K562 (cell line): ENCODE measurements around the gene FRAT2. TPM values are rescaled to one million over a fixed set of nuclear protein-coding genes. Genes with fewer than 3 reads are reported as not detected.

Source experiments
- ATAC-seq: fragments of 200-7000 bp; cut with Tn5 transposase; 3 replicates; pipeline ENCODE4 v1.9.1; 2020; ENCODE audit warnings: moderate library complexity
- BruUV-seq: library from RNA; stranded (reverse); fragments of 400-500 nt; replicated peaks from 2 replicates; lab custom pipeline; 2021; lab: Mats Ljungman, UMichigan
- CTCF ChIA-PET: fragments of 300-600 bp; formaldehyde crosslinking; extraction: SDS; loops from one replicate; lab custom pipeline; 2021; ENCODE audit warnings: low intra/inter-chr PET ratio; lab: Yijun Ruan, JAX
- POLR2A ChIA-PET: fragments of 300-600, 350-650 bp; sonication (Branson Sonifier 250); formaldehyde crosslinking; extraction: SDS; loops from one replicate; lab custom pipeline; 2021; ENCODE audit warnings: antibody characterized with exemption, inconsistent platforms; lab: Yijun Ruan, JAX
- DNase-seq, 4 experiments: peaks; one replicate each; pipeline versions ENCODE4 v3.0.0 to v3.0.0-alpha.2; 2011 to 2018; ENCODE audit warnings: low spot score in 3 of 4, mixed read lengths in 3 of 4; ENCODE audit errors: extremely low read depth in 1 of 4
- FAIRE-seq: peaks from 2 replicates; lab custom pipeline; 2011; peaks lifted over from hg19 to GRCh38; lab: Jason Lieb, UNC
- H2AFZ ChIP-seq: 2 replicates; pipeline ENCODE4 v1.6.0; 2011; ENCODE audit warnings: low read depth, low read length, control low read depth, inconsistent platforms
- H3K27ac ChIP-seq: fragments of 200-600 bp; 3 replicates; pipeline ENCODE4 v1.8.0; 2011; ENCODE audit warnings: low read depth, mild to moderate bottlenecking, control low read depth, inconsistent platforms, low read length, moderate library complexity, mixed read lengths; ENCODE audit errors: extremely low read depth
- H3K27me3 ChIP-seq, 2 experiments: fragments of 300-600 bp in 1 of 2; 2 replicates in 1 of 2; 3 replicates in 1 of 2; pipeline versions ENCODE4 v1.6.0 to v1.8.0; 2011; ENCODE audit warnings: inconsistent platforms in 2 of 2, low read length in 2 of 2, mild to moderate bottlenecking in 1 of 2, mixed read lengths in 1 of 2, moderate library complexity in 1 of 2; ENCODE audit not compliant: control insufficient read depth in 2 of 2, insufficient read depth in 2 of 2
- H3K36me3 ChIP-seq: fragments of 300-600 bp; 3 replicates; pipeline ENCODE4 v1.8.0; 2011; ENCODE audit warnings: mild to moderate bottlenecking, low read length, inconsistent platforms; ENCODE audit not compliant: control insufficient read depth, insufficient read depth
- H3K4me1 ChIP-seq, 2 experiments: fragments of 200-600 bp in 1 of 2; replicated peaks in 1 of 2; 2 replicates in 1 of 2; 3 replicates in 1 of 2; pipeline versions ENCODE4 v1.5.1 to v1.8.0; 2011; ENCODE audit warnings: inconsistent platforms in 2 of 2, low read length in 2 of 2, mild to moderate bottlenecking in 1 of 2, mixed read lengths in 1 of 2, moderate library complexity in 1 of 2; ENCODE audit not compliant: control insufficient read depth in 2 of 2, insufficient read depth in 2 of 2
- H3K4me2 ChIP-seq: 2 replicates; pipeline ENCODE4 v1.6.1; 2011; ENCODE audit warnings: low read length, control low read depth, inconsistent platforms, mixed read lengths; ENCODE audit not compliant: insufficient read depth
- H3K4me3 ChIP-seq: fragments of 200-600 bp; sonication (generic), shearing (Covaris generic); 2 replicates; pipeline ENCODE4 v1.5.1; 2016; ENCODE audit warnings: control low read depth, inconsistent platforms
- H3K79me2 ChIP-seq: fragments of 200-600 bp; 3 replicates; pipeline ENCODE4 v1.8.0; 2011; ENCODE audit warnings: low read length, inconsistent platforms; ENCODE audit not compliant: control insufficient read depth, insufficient read depth
- H3K9ac ChIP-seq, 2 experiments: 2 replicates each; pipeline versions ENCODE4 v1.6.0 to v1.6.1; 2011; ENCODE audit warnings: low read depth in 2 of 2, low read length in 2 of 2, control low read depth in 1 of 2, inconsistent platforms in 1 of 2, mild to moderate bottlenecking in 1 of 2, mixed read lengths in 1 of 2; ENCODE audit not compliant: insufficient read depth in 1 of 2
- H3K9me1 ChIP-seq: one replicate; pipeline ENCODE4 v1.6.0; 2011; ENCODE audit warnings: inconsistent platforms, mild to moderate bottlenecking, low read length, moderate library complexity; ENCODE audit not compliant: control insufficient read depth, insufficient read depth
- H3K9me3 ChIP-seq: replicated peaks from 2 replicates; pipeline ENCODE4 v1.5.1; 2011; ENCODE audit warnings: low read depth, low read length, inconsistent platforms; ENCODE audit not compliant: control insufficient read depth, insufficient read depth
- H4K20me1 ChIP-seq: replicated peaks from 2 replicates; pipeline ENCODE4 v1.6.1; 2011; ENCODE audit warnings: low read length, inconsistent platforms, mixed read lengths; ENCODE audit not compliant: control insufficient read depth, insufficient read depth
- CBFA2T2 ChIP-seq: fragments of 450-650 bp; conservative IDR thresholded peaks from 2 replicates; pipeline ENCODE4 v1.6.1; 2017; ENCODE audit warnings: mild to moderate bottlenecking
- CHD1 ChIP-seq: fragments of 200-600 bp; sonication (generic); IDR thresholded peaks from one replicate; pipeline ENCODE4 v1.6.1; 2012; ENCODE audit warnings: mild to moderate bottlenecking, moderate library complexity, low read length, inconsistent platforms
- CTBP1 ChIP-seq: fragments of 450-650 bp; IDR thresholded peaks from 2 replicates; pipeline ENCODE4 v1.6.1; 2016; ENCODE audit warnings: borderline replicate concordance
- DIDO1 ChIP-seq: fragments of 450-650 bp; IDR thresholded peaks from 2 replicates; pipeline ENCODE4 v1.6.1; 2016; ENCODE audit warnings: low read depth, missing biosample characterization, missing genetic modification characterization
- DPF2 ChIP-seq: fragments of 450-650 bp; IDR thresholded peaks from 2 replicates; pipeline ENCODE4 v1.6.1; 2016
- EP300 ChIP-seq: IDR thresholded peaks from 2 replicates; pipeline ENCODE4 v1.6.1; 2012; ENCODE audit warnings: low read length, improper control_type of control experiment
- GATA2 ChIP-seq: sonication (generic); formaldehyde crosslinking; IDR thresholded peaks from 2 replicates; pipeline ENCODE4 v1.4.0; 2020; ENCODE audit warnings: mild to moderate bottlenecking, missing genetic modification reagents
- MEIS2 ChIP-seq: fragments of 450-650 bp; IDR thresholded peaks from 2 replicates; pipeline ENCODE4 v1.6.1; 2014; ENCODE audit warnings: mild to moderate bottlenecking; ENCODE audit not compliant: partially characterized antibody
- NCOR1 ChIP-seq: fragments of 450-650 bp; IDR thresholded peaks from 2 replicates; pipeline ENCODE4 v1.6.1; 2016; ENCODE audit warnings: mild to moderate bottlenecking, moderate library complexity
- POLR2AphosphoS5 ChIP-seq: IDR thresholded peaks from 2 replicates; pipeline ENCODE4 v1.6.1; 2011; ENCODE audit warnings: mild to moderate bottlenecking, low read depth, low read length, moderate library complexity; ENCODE audit not compliant: control insufficient read depth, insufficient read depth
- SMARCA4 ChIP-seq: fragments of 450-650 bp; IDR thresholded peaks from 2 replicates; pipeline ENCODE4 v1.6.1; 2016
- SMARCE1 ChIP-seq: fragments of 450-650 bp; IDR thresholded peaks from 2 replicates; pipeline ENCODE4 v1.7.1; 2016; ENCODE audit warnings: mild to moderate bottlenecking
- SOX6 ChIP-seq: fragments of 450-650 bp; IDR thresholded peaks from 2 replicates; pipeline ENCODE4 v1.6.1; 2014; ENCODE audit warnings: mild to moderate bottlenecking
- TAL1 ChIP-seq: fragments of 450-650 bp; IDR thresholded peaks from 2 replicates; pipeline ENCODE4 v1.6.1; 2016; ENCODE audit warnings: mild to moderate bottlenecking
- TEAD4 ChIP-seq, 2 experiments: sonication (generic) in 1 of 2; formaldehyde crosslinking in 1 of 2; IDR thresholded peaks; 2 replicates each; pipeline versions ENCODE4 v1.6.1 to v1.8.0; 2012 to 2022; ENCODE audit warnings: borderline replicate concordance in 1 of 2, inconsistent platforms in 1 of 2, low read length in 1 of 2, mild to moderate bottlenecking in 1 of 2, missing genetic modification reagents in 1 of 2
- TGIF2 ChIP-seq: sonication (generic); formaldehyde crosslinking; IDR thresholded peaks from 2 replicates; pipeline ENCODE4 v1.8.1; 2022; ENCODE audit warnings: mild to moderate bottlenecking, missing genetic modification reagents, moderate library complexity
- THRAP3 ChIP-seq: fragments of 450-650 bp; IDR thresholded peaks from 2 replicates; pipeline ENCODE4 v1.6.1; 2016; ENCODE audit warnings: mild to moderate bottlenecking, inconsistent platforms, borderline replicate concordance
- TRIM24 ChIP-seq, 2 experiments: fragments of 450-650 bp; IDR thresholded peaks; 2 replicates each; pipeline ENCODE4 v1.6.1; 2016
- ZBTB7A ChIP-seq: IDR thresholded peaks from 2 replicates; pipeline ENCODE4 v1.6.1; 2011; ENCODE audit warnings: low read depth, mild to moderate bottlenecking, low read length, moderate library complexity, borderline replicate concordance; ENCODE audit not compliant: control insufficient read depth
- ZC3H11A ChIP-seq: IDR thresholded peaks from 2 replicates; pipeline ENCODE4 v1.6.1; 2012; ENCODE audit warnings: low read depth, low read length, improper control_type of control experiment
- ZEB2 ChIP-seq: fragments of 450-650 bp; IDR thresholded peaks from 2 replicates; pipeline ENCODE4 v1.6.1; 2016
- ZNF316 ChIP-seq: fragments of 450-650 bp; IDR thresholded peaks from 2 replicates; pipeline ENCODE4 v1.6.1; 2016
- ZNF384 ChIP-seq: IDR thresholded peaks from 2 replicates; pipeline ENCODE4 v1.6.1; 2012; ENCODE audit warnings: low read depth, low read length, improper control_type of control experiment
- ZNF696 ChIP-seq: fragments of 250-450 bp; sonication (Bioruptor Pico); conservative IDR thresholded peaks from 2 replicates; pipeline ENCODE4 v1.4.0; 2020; ENCODE audit warnings: mild to moderate bottlenecking, moderate library complexity
- WGBS: fragments of 100-300 bp; shearing (Covaris generic); methylation state at CpG from one replicate; pipeline ENCODE4 v1.1.6; 2016; ENCODE audit warnings: low coverage, mixed read lengths; ENCODE audit not compliant: insufficient coverage; ENCODE audit errors: missing lambda C conversion rate; 5-methylcytosine and 5-hydroxymethylcytosine counted together
- in situ Hi-C: fragments of 300-500 bp; cut with MboI; formaldehyde crosslinking; loops from 4 replicates; pipeline ENCODE4 v1.15.0; 2018; ENCODE audit warnings: inconsistent platforms, mixed read lengths
- intact Hi-C: fragments of 100-400 bp; cut with micrococcal nuclease; formaldehyde crosslinking; loops from 2 replicates; pipeline ENCODE4 v1.14.2; 2022
- polyA plus RNA-seq, 8 experiments: library from polyadenylated mRNA; depleted of rRNA in 4 of 8; stranded (reverse) in 5 of 8; unstranded in 3 of 8; fragments of >200 nt; fragmentation: Nextera tagmentation in 2 of 8; fragmentation: Illumina TruSeq in 1 of 8; extraction: Ambion mirVana in 2 of 8; extraction: Trizol in 1 of 8; gene quantifications; 2 replicates each; pipeline versions ENCODE4 v1.2.1 to v1.2.3, GENCODE V29; 2011 to 2014; ENCODE audit warnings: inconsistent platforms in 1 of 8, missing spikeins in 1 of 8
- total RNA-seq, 7 experiments: library from RNA; depleted of rRNA in 6 of 7; stranded (reverse); fragments of >200 nt in 6 of 7; fragmentation: Illumina TruSeq in 2 of 7; extraction: Trizol in 2 of 7; gene quantifications; 2 replicates each; pipeline versions ENCODE4 v1.2.1 to v1.2.3, GENCODE V29; 2011 to 2021; ENCODE audit warnings: low replicate concordance in 1 of 7
- TF ChIP-seq, protein P1 (sequence below): sonication (generic); formaldehyde crosslinking; IDR thresholded peaks from 2 replicates; pipeline ENCODE4 v1.8.1; 2023; ENCODE audit warnings: mild to moderate bottlenecking, missing genetic modification reagents, moderate library complexity
- TF ChIP-seq, protein P2 (sequence below): fragments of 450-650 bp; IDR thresholded peaks from 2 replicates; pipeline ENCODE4 v1.6.1; 2016

Gene FRAT2
- total and polyA plus RNA-seq, 9 of the 15 experiments (the other 6 are each of a cell fraction or from before 2014, with no cell fraction given), result 4.3 to 31.7 (median 19.5) TPM

GRCh38 chr10:97347317-97347716 lies 12.8 kb upstream of the FRAT2 start:
- 9% methylated on average over 4 of the region's 4 CpGs for WGBS
- Histone ChIP-seq H3K27ac (peak overlapping the region; percentile 46; the same call in 2 of the 3 replicates), H3K9ac (peak overlapping the region in 1 of 2 experiments; percentile 81; a peak in 3 of 4 replicates), H3K9me1 (no peaks in the 10 kb centered on the region), H3K4me2 (no peak overlapping the region; the same call in 1 of the 2 replicates), H3K4me1 (peaks cover 10 to 18% of the 10 kb centered on the region in 2 experiments; a peak in 4 of 5 replicates), H2AFZ (no peak overlapping the region), H3K4me3 (no peak overlapping the region), H4K20me1 (no peaks in the 10 kb centered on the region), H3K36me3 (peaks cover 14% of the 10 kb centered on the region; the same call in 2 of the 3 replicates), H3K79me2 (no peaks in the 10 kb centered on the region), H3K9me3 (no peaks in the 10 kb centered on the region), H3K27me3 (no peaks in the 10 kb centered on the region)
- ChIA-PET POLR2A (no interaction called here), CTCF (no interaction called here)
- FAIRE-seq (peak; percentile 35), DNase-seq (peak; percentile 65 to 74 (median 70)), ATAC-seq (peak; percentile 88)
- intact Hi-C loops, result no loop called here
- in situ Hi-C loops, result no loop called here
- no TSS peak for BruUV-seq
- TF ChIP-seq CTBP1 (no peak), MEIS2 (peak; percentile 41), GATA2 (0 out of 2 replicates have a peak, but pooled peaks have one; percentile 15), ZBTB7A (peak; percentile 73; the same call in 1 of the 2 replicates), DPF2 (peak; percentile 82), ZNF384 (peak; percentile 30; the same call in 1 of the 2 replicates), ZNF696 (CRISPR knock-in tag) (no peak), TEAD4 (IDR thresholded peaks at IDR 0.05; ENCODE audit: low read length) (peak; percentile 58), TEAD4 (CRISPR knock-in tag; IDR thresholded peaks at IDR 0.05; ENCODE audit: borderline replicate concordance) (no peak), DIDO1 (no peak), NCOR1 (peak; percentile 68; the same call in 1 of the 2 replicates), THRAP3 (no peak), TRIM24 (IDR thresholded peaks at IDR 0.05) (peak in 1 of 2 experiments; percentile 44; a peak in 1 of 4 replicates), ZEB2 (peak; percentile 32; the same call in 1 of the 2 replicates), CBFA2T2 (peak; percentile 80), POLR2AphosphoS5 (peak; percentile 44; the same call in 1 of the 2 replicates), TGIF2 (no peak), SMARCA4 (peak; percentile 42), ZC3H11A (no peak), TAL1 (peak; percentile 78), CHD1 (no peak), EP300 (peak; percentile 70; the same call in 1 of the 2 replicates), SOX6 (0 out of 2 replicates have a peak, but pooled peaks have one; percentile 12), ZNF316 (no peak), SMARCE1 (peak; percentile 23; the same call in 1 of the 2 replicates)
- TF ChIP-seq, protein P1, sequence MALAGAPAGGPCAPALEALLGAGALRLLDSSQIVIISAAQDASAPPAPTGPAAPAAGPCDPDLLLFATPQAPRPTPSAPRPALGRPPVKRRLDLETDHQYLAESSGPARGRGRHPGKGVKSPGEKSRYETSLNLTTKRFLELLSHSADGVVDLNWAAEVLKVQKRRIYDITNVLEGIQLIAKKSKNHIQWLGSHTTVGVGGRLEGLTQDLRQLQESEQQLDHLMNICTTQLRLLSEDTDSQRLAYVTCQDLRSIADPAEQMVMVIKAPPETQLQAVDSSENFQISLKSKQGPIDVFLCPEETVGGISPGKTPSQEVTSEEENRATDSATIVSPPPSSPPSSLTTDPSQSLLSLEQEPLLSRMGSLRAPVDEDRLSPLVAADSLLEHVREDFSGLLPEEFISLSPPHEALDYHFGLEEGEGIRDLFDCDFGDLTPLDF (CRISPR knock-in tag), result no peak
- TF ChIP-seq, protein P2, sequence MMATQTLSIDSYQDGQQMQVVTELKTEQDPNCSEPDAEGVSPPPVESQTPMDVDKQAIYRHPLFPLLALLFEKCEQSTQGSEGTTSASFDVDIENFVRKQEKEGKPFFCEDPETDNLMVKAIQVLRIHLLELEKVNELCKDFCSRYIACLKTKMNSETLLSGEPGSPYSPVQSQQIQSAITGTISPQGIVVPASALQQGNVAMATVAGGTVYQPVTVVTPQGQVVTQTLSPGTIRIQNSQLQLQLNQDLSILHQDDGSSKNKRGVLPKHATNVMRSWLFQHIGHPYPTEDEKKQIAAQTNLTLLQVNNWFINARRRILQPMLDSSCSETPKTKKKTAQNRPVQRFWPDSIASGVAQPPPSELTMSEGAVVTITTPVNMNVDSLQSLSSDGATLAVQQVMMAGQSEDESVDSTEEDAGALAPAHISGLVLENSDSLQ, result peak; percentile 40; the same call in 1 of the 2 replicates
